Ramos (cell line): ENCODE data around the gene ZNF28.
"Not testable (repeated sequence)": the region's sequence is repeated elsewhere in the genome, so short reads cannot be mapped to it uniquely, and the experiment has no call there.

ENCODE experiments used
- in situ Hi-C: fragments of 300-500 bp; cut with MboI; formaldehyde crosslinking; loops from one replicate; pipeline ENCODE4 v1.14.3; 2022; ENCODE audit warnings: low sequenced_read_pairs; ENCODE audit not compliant: unreplicated experiment

Gene ZNF28

DNA sequence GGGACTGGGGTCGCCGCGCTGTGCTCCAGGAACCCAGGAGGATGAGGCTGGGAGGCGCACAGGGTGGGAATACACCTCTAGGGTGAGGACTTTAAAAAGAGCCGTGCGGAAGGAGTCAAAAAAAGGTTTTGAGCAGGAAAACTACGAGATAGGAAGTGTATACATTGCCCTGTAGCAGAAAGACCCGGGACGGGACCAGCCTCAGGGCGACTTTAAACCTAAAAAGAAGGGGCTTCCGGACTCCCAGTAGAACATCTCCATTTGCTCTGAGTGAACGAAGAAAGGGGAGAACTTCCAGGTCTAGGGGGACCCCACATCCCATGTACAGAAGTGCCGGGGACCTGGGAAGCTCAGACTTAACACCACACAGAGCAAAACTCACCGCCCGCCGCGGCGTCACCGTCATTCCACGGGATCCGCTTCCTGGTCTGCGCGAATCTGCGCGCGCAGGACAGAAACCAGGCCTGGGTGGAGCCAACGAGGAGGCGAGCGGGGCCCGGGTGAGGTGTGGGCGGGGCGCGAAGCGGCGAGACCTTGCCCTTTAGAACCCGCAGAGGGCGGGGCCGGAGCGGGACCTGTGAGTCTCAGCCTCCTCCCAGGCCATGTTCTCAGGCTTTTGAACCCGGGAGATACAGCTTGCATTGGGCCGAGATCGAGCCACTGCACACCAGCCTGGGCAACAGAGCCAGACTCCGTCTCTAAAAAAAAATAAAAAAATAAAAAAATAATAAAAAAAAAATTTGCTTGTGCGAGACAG is at the start of gene ZNF28:
Gene ZNF28 (minus strand): TSS at position 430 of the 757 bp plus-strand sequence. CDS start 3,675 bp downstream, outside the sequence.
- in situ Hi-C loops = not testable (repeated sequence)

GRCh38 chr19:52868031-52868430 is 46.6 kb upstream of the ZNF28 start:
- in situ Hi-C loops = not testable (repeated sequence)

GRCh38 chr19:52857378-52858191 is 36.2 kb upstream of the ZNF28 start, which contains the start of gene ZNF468:
Gene ZNF468 (minus strand): TSS chr19:52857619. CDS start chr19:52854272, 3,347 bp downstream.
- in situ Hi-C loops = loop anchor here (5.0 kb wide), 1 partner anchor 85 kb away; no protein-coding TSS in a partner anchor

DNA sequence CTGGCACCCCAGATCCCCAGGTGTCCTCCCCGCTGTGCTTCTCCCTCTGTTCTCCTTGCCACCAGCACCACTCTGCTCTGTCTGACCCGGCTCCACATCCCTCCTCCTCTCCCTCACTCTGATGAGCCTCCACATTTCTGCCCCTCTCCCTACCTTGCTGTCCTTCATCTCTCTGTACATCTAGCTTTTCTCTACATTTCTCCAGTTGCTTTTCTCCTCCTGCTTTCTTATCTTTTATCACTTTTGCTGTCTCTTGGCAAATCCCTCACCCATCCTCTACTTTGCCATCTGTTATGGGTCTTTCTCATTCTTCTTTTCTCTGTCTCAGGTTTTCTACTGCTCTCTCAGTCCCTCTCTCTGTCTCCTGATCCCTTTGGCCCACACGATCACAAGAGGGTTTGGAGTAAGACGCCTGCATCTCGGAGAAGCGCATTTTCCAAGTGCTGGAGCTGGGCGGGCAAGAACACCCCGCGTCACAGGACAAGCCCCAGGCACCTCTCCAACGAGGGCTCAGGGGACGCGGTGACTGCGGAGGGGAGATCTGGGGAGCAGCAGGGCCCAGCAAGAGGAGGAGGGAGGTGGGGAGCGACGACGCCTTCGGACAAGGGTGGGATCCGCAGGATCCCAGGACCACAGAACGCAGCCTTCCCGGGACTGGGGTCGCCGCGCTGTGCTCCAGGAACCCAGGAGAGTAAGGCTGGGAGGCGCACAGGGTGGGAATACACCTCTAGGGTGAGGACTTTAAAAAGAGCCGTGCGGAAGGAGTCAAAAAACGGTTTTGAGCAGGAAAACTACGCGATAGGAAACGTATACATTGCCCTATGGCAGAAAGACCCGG is 35.3 kb upstream of the ZNF28 start:
- in situ Hi-C loops = loop anchor here (5.0 kb wide), 1 partner anchor 86 kb away; no protein-coding TSS in a partner anchor

DNA sequence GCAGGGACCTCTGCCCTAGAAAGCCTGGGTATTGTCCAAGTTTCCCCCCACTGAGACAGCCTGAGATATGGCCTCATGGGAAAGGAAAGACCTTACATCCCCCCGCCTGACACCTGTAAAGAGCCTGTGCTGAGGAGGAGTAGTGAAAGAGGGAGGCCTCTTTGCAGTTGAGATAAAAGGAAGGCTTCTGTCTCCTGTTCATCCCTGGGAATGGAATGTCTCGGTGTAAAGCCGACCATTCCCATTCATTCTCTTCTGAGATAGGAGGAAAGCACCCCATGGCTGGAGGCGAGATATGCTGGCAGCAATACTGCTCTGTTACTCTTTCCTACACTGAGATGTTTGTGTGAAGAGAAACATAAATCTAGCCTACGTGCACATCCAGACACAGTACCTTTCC is 25.9 kb upstream of the ZNF28 start:
- in situ Hi-C loops = not testable (repeated sequence)

GRCh38 chr19:52840825-52841465 is 19.5 kb upstream of the ZNF28 start:
- in situ Hi-C loops = not testable (repeated sequence)

- in situ Hi-C loops = not testable (repeated sequence)
These were observed 12.9 kb upstream of the ZNF28 start for GRCh38 chr19:52834289-52834688.

DNA sequence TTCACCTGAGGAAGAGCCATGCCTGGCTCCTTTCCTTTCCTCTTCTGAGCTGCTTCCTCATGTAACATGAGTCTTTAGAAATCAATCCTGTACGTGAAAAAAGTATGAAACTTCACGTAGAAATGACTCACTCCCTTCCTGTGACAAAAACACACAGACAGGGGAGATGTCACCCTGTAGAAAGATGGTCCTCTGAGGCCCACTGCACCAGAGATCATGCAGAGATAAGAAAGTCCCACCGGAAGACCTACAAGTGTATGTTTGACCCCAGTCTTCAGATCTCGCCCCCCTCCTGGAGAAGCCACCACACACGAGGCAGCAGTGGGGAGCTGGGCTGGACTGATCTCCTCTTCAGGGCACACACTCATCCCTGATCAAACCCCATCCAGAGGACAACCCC is 12.1 kb upstream of the ZNF28 start:
- in situ Hi-C loops = not testable (repeated sequence)

GRCh38 chr19:52829866-52830265 is 8.4 kb upstream of the ZNF28 start:
- in situ Hi-C loops = not testable (repeated sequence)

GRCh38 chr19:52825765-52826164 is 4.3 kb upstream of the ZNF28 start:
- in situ Hi-C loops = no loop called here

- in situ Hi-C loops = no loop called here
These were observed 2.2 kb upstream of the ZNF28 start for GRCh38 chr19:52823676-52824075.

DNA sequence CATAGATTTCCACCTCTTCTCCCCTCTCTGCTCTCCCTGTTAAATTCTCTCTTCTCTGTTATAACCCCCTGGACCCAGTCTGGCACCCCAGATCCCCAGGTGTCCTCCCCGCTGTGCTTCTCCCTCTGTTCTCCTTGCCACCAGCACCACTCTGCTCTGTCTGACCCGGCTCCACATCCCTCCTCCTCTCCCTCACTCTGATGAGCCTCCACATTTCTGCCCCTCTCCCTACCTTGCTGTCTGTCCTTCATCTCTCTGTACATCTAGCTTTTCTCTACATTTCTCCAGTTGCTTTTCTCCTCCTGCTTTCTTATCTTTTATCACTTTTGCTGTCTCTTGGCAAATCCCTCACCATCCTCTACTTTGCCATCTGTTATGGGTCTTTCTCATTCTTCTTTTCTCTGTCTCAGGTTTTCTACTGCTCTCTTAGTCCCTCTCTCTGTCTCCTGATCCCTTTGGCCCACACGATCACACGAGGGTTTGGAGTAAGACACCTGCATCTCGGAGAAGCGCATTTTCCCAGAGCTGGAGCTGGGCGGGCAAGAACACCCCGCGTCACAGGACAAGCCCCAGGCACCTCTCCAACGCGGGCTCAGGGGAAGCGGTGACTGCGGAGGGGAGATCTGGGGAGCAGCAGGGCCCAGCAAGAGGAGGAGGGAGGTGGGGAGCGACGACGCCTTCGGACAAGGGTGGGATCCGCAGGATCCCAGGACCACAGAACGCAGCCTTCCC is 795 bp downstream of the ZNF28 start:
- in situ Hi-C loops = not testable (repeated sequence)

- in situ Hi-C loops = no loop called here
These were observed 11.6 kb downstream of the ZNF28 start for GRCh38 chr19:52809801-52810200.

- in situ Hi-C loops = not testable (repeated sequence)
These were observed 21.3 kb downstream of the ZNF28 start for GRCh38 chr19:52799950-52800640.

DNA sequence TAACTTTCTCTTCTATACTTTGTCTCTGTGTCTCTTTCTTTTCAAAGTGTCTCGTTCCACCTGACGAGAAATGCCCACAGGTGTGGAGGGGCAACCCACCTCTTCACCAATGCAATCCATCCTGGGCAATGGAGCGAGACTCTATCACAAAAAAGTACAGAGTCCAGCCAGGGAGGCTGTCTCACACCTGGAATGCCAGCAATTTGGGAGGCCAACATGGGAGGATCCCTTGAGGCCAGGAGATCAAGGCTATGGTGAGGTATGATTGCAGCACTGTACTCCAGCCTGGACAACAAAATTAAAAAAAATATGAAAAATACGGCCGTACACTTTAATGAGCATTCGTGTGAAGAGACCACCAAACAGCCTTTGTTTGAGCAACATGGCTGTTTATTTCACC is 32.0 kb downstream of the ZNF28 start:
- in situ Hi-C loops = no loop called here

DNA sequence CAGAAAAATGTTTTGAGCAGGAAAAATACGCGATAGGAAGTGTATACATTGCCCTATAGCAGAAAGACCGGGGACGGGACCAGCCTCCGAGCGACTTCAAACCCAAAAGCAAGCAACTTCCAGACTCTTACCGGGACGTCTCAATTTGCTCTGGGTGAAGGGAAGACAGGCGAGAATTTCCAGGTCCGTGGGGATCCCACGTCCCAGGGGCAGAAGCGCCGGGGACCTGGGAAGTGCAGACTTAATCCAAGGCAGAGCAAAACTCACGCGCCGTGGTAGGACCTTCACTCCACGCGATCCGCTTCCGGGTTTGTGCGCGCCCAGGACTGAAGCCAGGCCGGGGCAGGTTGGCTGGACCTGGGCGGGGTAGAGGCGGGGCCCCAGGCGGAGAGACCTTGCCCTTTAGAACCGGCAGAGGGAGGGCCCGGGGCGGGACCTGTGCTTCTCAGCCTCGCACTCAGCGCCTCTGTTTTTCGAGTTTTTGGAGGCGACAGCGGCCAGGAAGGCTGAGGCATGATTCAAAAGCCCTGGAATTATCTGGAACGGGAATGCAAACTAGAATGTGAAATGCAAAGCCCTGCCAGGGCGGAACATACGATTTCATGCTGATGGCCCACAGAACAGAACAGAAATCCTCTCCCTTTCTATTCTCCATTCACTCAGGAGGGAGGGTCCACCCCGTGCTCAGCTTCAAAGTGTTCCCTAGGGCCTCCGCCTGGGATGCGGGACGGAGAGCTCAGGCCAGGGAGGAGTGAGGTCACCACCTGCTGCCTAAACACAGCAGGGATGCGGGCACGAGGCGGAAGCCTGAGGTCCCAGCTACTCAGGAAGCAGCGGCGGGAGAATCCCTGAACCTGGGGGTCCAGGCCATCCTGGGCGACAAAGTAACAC is 34.7 kb downstream of the ZNF28 start, which contains the start of gene ZNF600:
Gene ZNF600 (minus strand): TSS at position 328 of the 891 bp plus-strand sequence. CDS start 7,903 bp downstream, outside the sequence.
- in situ Hi-C loops = not testable (repeated sequence)

GRCh38 chr19:52786078-52786463 is 35.4 kb downstream of the ZNF28 start:
- in situ Hi-C loops = no loop called here
